ENCODE measurements around the gene TIGD7.
"Not testable (repeated sequence)": the region's sequence is repeated elsewhere in the genome, so short reads cannot be mapped to it uniquely, and the experiment has no call there.

TIGD7 gene

GRCh38 chr16:3274490-3274889 lies 30.7 kb downstream of the TIGD7 start:
- DNase-seq (ENCODE audit: low read depth, low spot score), result peak; percentile 20
- no peak for TF ChIP-seq CTCF (IDR thresholded peaks at IDR 0.05; ENCODE audit: low read depth, low read length)
- in situ Hi-C loops (cut with HindIII; ENCODE audit: low sequenced_read_pairs), result no loop called here
- H3K4me3 ChIP-seq (ENCODE audit: low read depth, low read length), result no peak overlapping the region

- in situ Hi-C loops (cut with HindIII; ENCODE audit: low sequenced_read_pairs); DNase-seq (ENCODE audit: low read depth, low spot score); H3K4me3 ChIP-seq (ENCODE audit: low read depth, low read length): not testable (repeated sequence)
These were observed 33.9 kb downstream of the TIGD7 start for GRCh38 chr16:3271281-3271680.

GRCh38 chr16:3270718-3271117 lies 34.5 kb downstream of the TIGD7 start:
- not testable (repeated sequence) for DNase-seq (ENCODE audit: low read depth, low spot score)

GRCh38 chr16:3268294-3268693 lies 36.9 kb downstream of the TIGD7 start:
- no peak for TF ChIP-seq CTCF (IDR thresholded peaks at IDR 0.05; ENCODE audit: low read depth, low read length)
- DNase-seq (ENCODE audit: low read depth, low spot score), result no peak
- in situ Hi-C loops (cut with HindIII; ENCODE audit: low sequenced_read_pairs), result no loop called here
- no peak overlapping the region for H3K4me3 ChIP-seq (ENCODE audit: low read depth, low read length)

More at GRCh38 chr16:3270718-3271117, 34.5 kb downstream of the TIGD7 start:
- H3K4me3 ChIP-seq (ENCODE audit: low read depth, low read length); in situ Hi-C loops (cut with HindIII; ENCODE audit: low sequenced_read_pairs): not testable (repeated sequence)

GRCh38 chr16:3266873-3267537 lies 38.2 kb downstream of the TIGD7 start:
- TF ChIP-seq CTCF (IDR thresholded peaks at IDR 0.05; ENCODE audit: low read depth, low read length), result peak; percentile 57
- in situ Hi-C loops (cut with HindIII; ENCODE audit: low sequenced_read_pairs), result no loop called here
- no peak overlapping the region for H3K4me3 ChIP-seq (ENCODE audit: low read depth, low read length)
- no peak for DNase-seq (ENCODE audit: low read depth, low spot score)

- H3K4me3 ChIP-seq (ENCODE audit: low read depth, low read length), result peak overlapping the region; percentile 71
- in situ Hi-C loops (cut with HindIII; ENCODE audit: low sequenced_read_pairs), result no loop called here
- peak; percentile 42 for TF ChIP-seq CTCF (IDR thresholded peaks at IDR 0.05; ENCODE audit: low read depth, low read length)
- peak; percentile 98 for DNase-seq (ENCODE audit: low read depth, low spot score)
These were observed 40.8 kb downstream of the TIGD7 start for GRCh38 chr16:3264137-3265036.

GRCh38 chr16:3262517-3262916 lies 42.7 kb downstream of the TIGD7 start:
- in situ Hi-C loops (cut with HindIII; ENCODE audit: low sequenced_read_pairs), result no loop called here
- no peak for TF ChIP-seq CTCF (IDR thresholded peaks at IDR 0.05; ENCODE audit: low read depth, low read length)
- no peak for DNase-seq (ENCODE audit: low read depth, low spot score)
- no peak overlapping the region for H3K4me3 ChIP-seq (ENCODE audit: low read depth, low read length)

Data from astrocyte of the spinal cord (primary cell).